Measurements from ENCODE around the gene FLRT2.

Gene FLRT2

DNA sequence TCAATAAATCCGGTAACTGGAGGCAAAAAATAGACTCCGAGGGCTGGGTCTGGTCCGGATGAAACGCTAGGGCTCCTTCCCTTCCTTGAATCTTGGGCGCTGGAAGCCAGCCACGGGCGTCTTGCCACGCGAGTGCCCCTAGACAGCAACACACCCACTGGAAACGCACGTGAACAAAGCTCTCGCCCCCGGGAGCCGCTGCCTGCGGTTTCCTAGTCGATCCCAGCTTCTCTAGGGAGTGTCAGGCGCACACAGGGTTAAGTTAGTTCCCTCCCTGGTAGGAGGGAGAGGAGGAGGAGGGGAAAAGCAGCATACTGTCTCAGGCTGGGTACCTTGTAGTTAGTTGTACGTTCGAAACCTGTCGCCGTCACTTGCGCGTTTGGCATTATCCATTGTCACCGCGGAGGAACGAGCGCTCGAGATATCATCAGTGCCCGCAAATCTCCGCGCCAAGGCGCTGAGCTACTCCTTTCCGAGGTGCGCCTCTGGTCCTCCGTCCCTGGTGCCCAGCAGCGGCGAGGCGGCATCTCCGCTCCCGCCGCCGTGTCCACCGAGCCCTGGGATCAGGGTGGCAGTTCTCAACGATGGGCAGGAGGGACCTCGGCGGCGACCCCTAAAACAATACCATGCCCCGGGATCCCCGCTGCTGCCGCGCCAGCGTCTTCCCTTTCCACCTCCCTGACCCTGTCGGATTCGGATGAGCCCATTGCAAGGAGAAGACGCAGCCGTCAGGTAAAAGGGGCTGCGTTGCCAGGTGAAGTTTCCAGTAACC is at the start of gene FLRT2:
TSS of gene FLRT2 (plus strand) at position 342 of the 772 bp plus-strand sequence. CDS start 91,371 bp downstream, outside the sequence.
- TF ChIP-seq, protein P1, sequence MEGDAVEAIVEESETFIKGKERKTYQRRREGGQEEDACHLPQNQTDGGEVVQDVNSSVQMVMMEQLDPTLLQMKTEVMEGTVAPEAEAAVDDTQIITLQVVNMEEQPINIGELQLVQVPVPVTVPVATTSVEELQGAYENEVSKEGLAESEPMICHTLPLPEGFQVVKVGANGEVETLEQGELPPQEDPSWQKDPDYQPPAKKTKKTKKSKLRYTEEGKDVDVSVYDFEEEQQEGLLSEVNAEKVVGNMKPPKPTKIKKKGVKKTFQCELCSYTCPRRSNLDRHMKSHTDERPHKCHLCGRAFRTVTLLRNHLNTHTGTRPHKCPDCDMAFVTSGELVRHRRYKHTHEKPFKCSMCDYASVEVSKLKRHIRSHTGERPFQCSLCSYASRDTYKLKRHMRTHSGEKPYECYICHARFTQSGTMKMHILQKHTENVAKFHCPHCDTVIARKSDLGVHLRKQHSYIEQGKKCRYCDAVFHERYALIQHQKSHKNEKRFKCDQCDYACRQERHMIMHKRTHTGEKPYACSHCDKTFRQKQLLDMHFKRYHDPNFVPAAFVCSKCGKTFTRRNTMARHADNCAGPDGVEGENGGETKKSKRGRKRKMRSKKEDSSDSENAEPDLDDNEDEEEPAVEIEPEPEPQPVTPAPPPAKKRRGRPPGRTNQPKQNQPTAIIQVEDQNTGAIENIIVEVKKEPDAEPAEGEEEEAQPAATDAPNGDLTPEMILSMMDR (conservative IDR thresholded peaks at IDR 0.05; ENCODE audit: low read depth, low read length): no peak

GRCh38 chr14:85481471-85481870 is 48.5 kb upstream of the FLRT2 start:
- no peak overlapping the region for H3K4me3 ChIP-seq (ENCODE audit: low read length)
- no peak for DNase-seq (ENCODE audit: low read depth)
- TF ChIP-seq, protein P1 (conservative IDR thresholded peaks at IDR 0.05; ENCODE audit: low read depth, low read length): no peak

More for the DNA sequence above, at the start of gene FLRT2:
- peak within 1 kb of the TSS; percentile 99 for H3K4me3 ChIP-seq (ENCODE audit: low read length)
- DNase-seq (ENCODE audit: low read depth): no peak

GRCh38 chr14:85482552-85482951 is 47.4 kb upstream of the FLRT2 start:
- no peak overlapping the region for H3K4me3 ChIP-seq (ENCODE audit: low read length)
- DNase-seq (ENCODE audit: low read depth): peak; percentile 39
- TF ChIP-seq, protein P1 (conservative IDR thresholded peaks at IDR 0.05; ENCODE audit: low read depth, low read length): no peak

DNA sequence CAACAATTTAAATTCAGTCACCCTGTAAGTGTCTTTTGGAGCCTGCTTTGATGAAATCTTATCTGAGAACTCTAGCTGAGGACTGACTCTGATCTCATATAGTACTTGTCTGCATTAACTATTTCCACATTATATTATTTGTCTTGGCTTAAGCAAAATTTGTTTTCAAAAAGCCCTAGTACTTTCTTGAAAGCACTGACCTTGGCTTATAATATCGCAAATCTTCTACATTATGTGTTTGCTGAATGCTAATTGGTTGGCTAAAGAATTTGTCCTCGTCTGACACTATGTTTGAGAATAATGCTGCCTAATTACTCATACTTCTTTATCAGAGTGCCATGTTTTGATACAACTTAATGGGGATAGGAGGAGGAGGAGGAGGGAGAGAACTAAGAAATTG is 46.9 kb upstream of the FLRT2 start:
- peak; percentile 44 for DNase-seq (ENCODE audit: low read depth)
- H3K4me3 ChIP-seq (ENCODE audit: low read length): no peak overlapping the region
- TF ChIP-seq, protein P1 (conservative IDR thresholded peaks at IDR 0.05; ENCODE audit: low read depth, low read length): no peak

GRCh38 chr14:85483652-85484051 is 46.3 kb upstream of the FLRT2 start:
- TF ChIP-seq, protein P1 (conservative IDR thresholded peaks at IDR 0.05; ENCODE audit: low read depth, low read length): no peak
- no peak for DNase-seq (ENCODE audit: low read depth)
- no peak overlapping the region for H3K4me3 ChIP-seq (ENCODE audit: low read length)

GRCh38 chr14:85487215-85487614 is 42.7 kb upstream of the FLRT2 start:
- TF ChIP-seq, protein P1 (conservative IDR thresholded peaks at IDR 0.05; ENCODE audit: low read depth, low read length): no peak
- H3K4me3 ChIP-seq (ENCODE audit: low read length): no peak overlapping the region
- no peak for DNase-seq (ENCODE audit: low read depth)

DNA sequence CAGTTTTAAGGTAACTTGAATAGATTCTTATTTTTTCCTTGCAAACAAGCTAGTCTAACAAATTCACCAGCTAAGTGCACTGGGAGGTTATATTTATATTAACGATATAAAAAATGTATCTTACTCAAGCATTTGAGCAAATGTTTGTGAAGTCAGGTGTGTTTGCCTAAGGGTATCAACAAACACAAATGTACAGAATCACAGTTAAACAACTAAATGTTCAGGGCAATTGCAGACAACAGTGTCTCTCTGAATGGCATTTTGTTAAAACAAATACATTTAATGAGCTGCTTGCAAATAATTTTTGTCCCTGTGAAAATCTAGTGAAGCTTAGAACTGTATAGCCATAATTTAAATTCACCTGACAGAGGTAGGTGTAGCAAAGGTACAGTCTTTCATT is 28.2 kb upstream of the FLRT2 start:
- TF ChIP-seq, protein P1 (conservative IDR thresholded peaks at IDR 0.05; ENCODE audit: low read depth, low read length): no peak
- H3K4me3 ChIP-seq (ENCODE audit: low read length): no peak overlapping the region
- DNase-seq (ENCODE audit: low read depth): no peak

All from retinal pigment epithelial cell (primary cell).